PFSK-1 (cell line): ENCODE measurements around the gene DAZAP2.

Experiments used
- FOXP2 ChIP-seq: optimal IDR thresholded peaks from 2 replicates; pipeline ENCODE3; 2011; ENCODE audit warnings: borderline replicate concordance, control low read depth, inconsistent platforms; ENCODE audit not compliant: insufficient read depth; ENCODE audit errors: extremely low read length, extremely low read depth
- POLR2AphosphoS5 ChIP-seq: IDR thresholded peaks from 2 replicates; pipeline ENCODE4 v1.6.1; 2012; ENCODE audit warnings: low read depth, mild to moderate bottlenecking, control low read depth, low read length, moderate library complexity
- REST ChIP-seq, 2 experiments: IDR thresholded peaks; 2 replicates each; pipeline versions ENCODE4 v1.6.1 to v1.8.0; 2011 to 2012; ENCODE audit warnings: low read depth in 2 of 2, low read length in 2 of 2, control low read depth in 1 of 2, inconsistent platforms in 1 of 2, mild to moderate bottlenecking in 1 of 2, moderate library complexity in 1 of 2; ENCODE audit not compliant: insufficient read depth in 1 of 2
- SIN3A ChIP-seq: IDR thresholded peaks from 2 replicates; pipeline ENCODE4 v1.6.1; 2012; ENCODE audit warnings: mild to moderate bottlenecking, low read length, moderate library complexity, borderline replicate concordance; ENCODE audit not compliant: insufficient read depth
- TAF1 ChIP-seq: IDR thresholded peaks from 2 replicates; pipeline ENCODE4 v1.6.1; 2012; ENCODE audit warnings: low read length, control low read depth, borderline replicate concordance; ENCODE audit not compliant: insufficient read depth

Gene DAZAP2

GRCh38 chr12:51210690-51211395 is 27.8 kb upstream of the DAZAP2 start:
- no peak for TF ChIP-seq REST (IDR thresholded peaks at IDR 0.05; ENCODE audit: insufficient read depth in 1 of 2, low read depth in 2 of 2, low read length in 2 of 2)

GRCh38 chr12:51214895-51215294 is 23.7 kb upstream of the DAZAP2 start:
- no peak for TF ChIP-seq REST (IDR thresholded peaks at IDR 0.05; ENCODE audit: insufficient read depth in 1 of 2, low read depth in 2 of 2, low read length in 2 of 2)
- TF ChIP-seq SIN3A = no peak
- no peak for TF ChIP-seq POLR2AphosphoS5
- TF ChIP-seq TAF1 = no peak
- TF ChIP-seq FOXP2 = no peak

- TF ChIP-seq TAF1 (no peak), FOXP2 (no peak), POLR2AphosphoS5 (no peak), SIN3A (no peak), REST (IDR thresholded peaks at IDR 0.05; ENCODE audit: insufficient read depth in 1 of 2, low read depth in 2 of 2, low read length in 2 of 2) (no peak)
Measured at GRCh38 chr12:51216642-51217041, 22.0 kb upstream of the DAZAP2 start.

GRCh38 chr12:51217133-51217967 is 21.3 kb upstream of the DAZAP2 start:
- TF ChIP-seq TAF1 (no peak), SIN3A (no peak), FOXP2 (peak; percentile 10), POLR2AphosphoS5 (no peak)

GRCh38 chr12:51217968-51218606 is 20.5 kb upstream of the DAZAP2 start, which contains the start of gene POU6F1:
Gene POU6F1, minus strand, starts transcription at chr12:51218062. Its CDS starts 11,226 bp downstream, at chr12:51206836.
- TF ChIP-seq FOXP2 (no peak), REST (IDR thresholded peaks at IDR 0.05; ENCODE audit: insufficient read depth in 1 of 2, low read depth in 2 of 2, low read length in 2 of 2) (no peak), SIN3A (peak; percentile 89; the same call in 1 of the 2 replicates), POLR2AphosphoS5 (no peak; the same call in 1 of the 2 replicates), TAF1 (peak; percentile 58; the same call in 1 of the 2 replicates)
